Smooth muscle cell of bladder (primary cell): ENCODE measurements around the gene TFCP2. TPM values are rescaled to one million over a fixed set of nuclear protein-coding genes. Genes with fewer than 3 reads are reported as not detected.

ENCODE experiments used
- total RNA-seq: library from RNA; depleted of rRNA; stranded (reverse); fragments of >200 nt; gene quantifications from 2 replicates; pipeline ENCODE4 v1.2.3, GENCODE V29; 2014

The TFCP2 gene
- total RNA-seq, result 5.8 and 8.0 TPM in 2 replicates

GRCh38 chr12:51172515-51173431 lies at the start of gene TFCP2:
Gene TFCP2, minus strand, starts transcription at chr12:51173135. Its CDS starts 713 bp downstream, at chr12:51172422.

GRCh38 chr12:51217968-51218606 lies 45.2 kb upstream of the TFCP2 start, which contains the start of gene POU6F1:
Gene POU6F1, minus strand, starts transcription at chr12:51218062. Its CDS starts 11,226 bp downstream, at chr12:51206836.

GRCh38 chr12:51083126-51083833 lies 89.7 kb downstream of the TFCP2 start, which contains the start of gene CSRNP2:
Gene CSRNP2, minus strand, starts transcription at chr12:51083596. Its CDS starts 7,035 bp downstream, at chr12:51076561.

GRCh38 chr12:51047655-51048540 lies 125.0 kb downstream of the TFCP2 start, which contains the start of gene LETMD1:
Gene LETMD1, plus strand, starts transcription at chr12:51048327. Its CDS starts 30 bp downstream, at chr12:51048357.

Other genes with a start within 250 kb of the TFCP2 start
- not detected in 2 replicates for gene HIGD1C, start 220.6 kb downstream of the TFCP2 start, total RNA-seq
- 67.4 and 75.1 TPM in 2 replicates for gene SLC11A2, start 146.8 kb downstream of the TFCP2 start, total RNA-seq
- 53.6 and 58.4 TPM in 2 replicates for gene LETMD1, start 124.8 kb downstream of the TFCP2 start, total RNA-seq
- gene CSRNP2, start 89.5 kb downstream of the TFCP2 start, total RNA-seq, result 9.4 and 15.0 TPM in 2 replicates
- 1.1 and 1.8 TPM in 2 replicates for gene POU6F1, start 44.9 kb upstream of the TFCP2 start, total RNA-seq
- 53.8 and 54.2 TPM in 2 replicates for gene DAZAP2, start 65.7 kb upstream of the TFCP2 start, total RNA-seq
- gene SMAGP, start 97.3 kb upstream of the TFCP2 start, total RNA-seq, result 2.0 and 2.6 TPM in 2 replicates
- not detected in 2 replicates for gene BIN2, start 151.0 kb upstream of the TFCP2 start, total RNA-seq
- gene CELA1, start 173.5 kb upstream of the TFCP2 start, total RNA-seq, result not detected in 2 replicates
- gene GALNT6, start 218.3 kb upstream of the TFCP2 start, total RNA-seq, result 1.4 and 1.5 TPM in 2 replicates